ENCODE measurements around the gene PEPD.

Gene PEPD

GRCh38 chr19:33546656-33547055, 25.1 kb upstream of the PEPD start:
- no peak overlapping the region for H3K4me3 ChIP-seq (IDR thresholded peaks at IDR 0.05; ENCODE audit: insufficient read depth, low read depth, low read length)
- H3K27me3 ChIP-seq (ENCODE audit: insufficient read depth, low read depth): peaks cover 6% of the 10 kb centered on the region; the same call in 1 of the 2 replicates
- no peaks in the 10 kb centered on the region for H4K20me1 ChIP-seq (ENCODE audit: insufficient read depth)
- H3K9ac ChIP-seq: no peak overlapping the region
- no peak overlapping the region for H3K27ac ChIP-seq
- H2AFZ ChIP-seq (ENCODE audit: low read depth): no peak overlapping the region
- H3K4me1 ChIP-seq (ENCODE audit: low read depth, poor library complexity, severe bottlenecking): no peaks in the 10 kb centered on the region
- no peak for TF ChIP-seq CTCF (conservative IDR thresholded peaks at IDR 0.05; ENCODE audit: low read depth, low read length)
- no peaks in the 10 kb centered on the region for H3K79me2 ChIP-seq (ENCODE audit: insufficient read depth, low read depth)
- H3K36me3 ChIP-seq (ENCODE audit: insufficient read depth): no peaks in the 10 kb centered on the region
- H3K4me2 ChIP-seq: no peak overlapping the region

- no peak overlapping the region for H3K9ac ChIP-seq
- H4K20me1 ChIP-seq (ENCODE audit: insufficient read depth): no peaks in the 10 kb centered on the region
- no peak overlapping the region for H2AFZ ChIP-seq (ENCODE audit: low read depth)
- no peaks in the 10 kb centered on the region for H3K4me1 ChIP-seq (ENCODE audit: low read depth, poor library complexity, severe bottlenecking)
- no peak for TF ChIP-seq CTCF (conservative IDR thresholded peaks at IDR 0.05; ENCODE audit: low read depth, low read length)
- no peak overlapping the region for H3K4me3 ChIP-seq (IDR thresholded peaks at IDR 0.05; ENCODE audit: insufficient read depth, low read depth, low read length)
- no peak overlapping the region for H3K4me2 ChIP-seq
- H3K79me2 ChIP-seq (ENCODE audit: insufficient read depth, low read depth): no peaks in the 10 kb centered on the region
- H3K27ac ChIP-seq: no peak overlapping the region
- H3K36me3 ChIP-seq (ENCODE audit: insufficient read depth): no peaks in the 10 kb centered on the region
- peaks cover 6% of the 10 kb centered on the region; the same call in 1 of the 2 replicates for H3K27me3 ChIP-seq (ENCODE audit: insufficient read depth, low read depth)
These were observed 23.8 kb upstream of the PEPD start for GRCh38 chr19:33545217-33545981.

- no peaks in the 10 kb centered on the region for H4K20me1 ChIP-seq (ENCODE audit: insufficient read depth)
- H3K4me1 ChIP-seq (ENCODE audit: low read depth, poor library complexity, severe bottlenecking): no peaks in the 10 kb centered on the region
- H3K27ac ChIP-seq: no peak overlapping the region
- no peak overlapping the region for H3K4me3 ChIP-seq (IDR thresholded peaks at IDR 0.05; ENCODE audit: insufficient read depth, low read depth, low read length)
- H3K79me2 ChIP-seq (ENCODE audit: insufficient read depth, low read depth): no peaks in the 10 kb centered on the region
- TF ChIP-seq CTCF (conservative IDR thresholded peaks at IDR 0.05; ENCODE audit: low read depth, low read length): no peak
- no peaks in the 10 kb centered on the region for H3K36me3 ChIP-seq (ENCODE audit: insufficient read depth)
- H3K4me2 ChIP-seq: no peak overlapping the region
- no peak overlapping the region for H2AFZ ChIP-seq (ENCODE audit: low read depth)
- H3K9ac ChIP-seq: no peak overlapping the region
- H3K27me3 ChIP-seq (ENCODE audit: insufficient read depth, low read depth): peaks cover 52% of the 10 kb centered on the region; the same call in 1 of the 2 replicates
These were observed 13.6 kb upstream of the PEPD start for GRCh38 chr19:33535226-33535625.

GRCh38 chr19:33532859-33533460, 11.4 kb upstream of the PEPD start:
- Histone ChIP-seq H3K4me1 (ENCODE audit: low read depth, poor library complexity, severe bottlenecking) (no peaks in the 10 kb centered on the region), H3K4me2 (no peak overlapping the region), H4K20me1 (ENCODE audit: insufficient read depth) (no peaks in the 10 kb centered on the region), H3K79me2 (ENCODE audit: insufficient read depth, low read depth) (no peaks in the 10 kb centered on the region), H3K36me3 (ENCODE audit: insufficient read depth) (no peaks in the 10 kb centered on the region), H3K4me3 (IDR thresholded peaks at IDR 0.05; ENCODE audit: insufficient read depth, low read depth, low read length) (no peak overlapping the region), H3K9ac (no peak overlapping the region), H3K27me3 (ENCODE audit: insufficient read depth, low read depth) (peaks cover 55% of the 10 kb centered on the region; the same call in 1 of the 2 replicates), H2AFZ (ENCODE audit: low read depth) (no peak overlapping the region), H3K27ac (no peak overlapping the region)
- no peak for TF ChIP-seq CTCF (conservative IDR thresholded peaks at IDR 0.05; ENCODE audit: low read depth, low read length)
